Measurements from ENCODE around the gene RFPL2.

DNA sequence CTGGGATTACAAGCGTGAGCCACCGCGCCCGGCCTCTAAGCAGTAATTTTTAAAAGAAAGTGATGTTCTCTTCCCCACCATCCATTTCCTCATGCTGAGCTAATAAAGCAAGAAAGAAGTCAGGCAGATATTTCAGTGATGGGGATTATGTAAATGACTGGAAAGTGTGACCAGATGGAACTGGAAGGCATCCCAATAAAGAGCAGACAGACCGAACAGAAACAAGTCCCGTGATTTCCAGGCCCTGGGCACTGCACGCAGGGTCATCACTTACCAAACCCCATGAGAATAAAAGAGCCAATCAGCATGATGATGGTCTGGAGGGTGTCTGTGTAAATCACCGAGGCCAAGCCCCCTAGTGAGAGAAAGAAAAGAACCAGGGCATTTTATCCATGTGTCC is 32.1 kb upstream of the RFPL2 start:
- TF ChIP-seq POLR2A (IDR thresholded peaks at IDR 0.05; ENCODE audit: low read length) (no peak), GATA1 (IDR thresholded peaks at IDR 0.05; ENCODE audit: low read depth, low read length) (no peak)

All from erythroblast (primary cell).